Measurements from ENCODE around the gene CLCN6. TPM values are rescaled to one million over a fixed set of nuclear protein-coding genes. Genes with fewer than 3 reads are reported as not detected.

The CLCN6 gene
- total RNA-seq, 3 donors from 2014 or later: 14.6 to 21.1 (median 16.7) TPM

- Histone ChIP-seq H3K27ac (no peak overlapping the region), H3K4me1 (no peaks in the 10 kb centered on the region), H3K4me3 (no peak overlapping the region), H3K27me3 (no peaks in the 10 kb centered on the region), H3K36me3 (peaks cover 3% of the 10 kb centered on the region), H3K9me3 (no peaks in the 10 kb centered on the region)
- no peak for DNase-seq (ENCODE audit: low spot score in 2 of 2)
- TF ChIP-seq POLR2AphosphoS5 (IDR thresholded peaks at IDR 0.05): no peak
- no peak for TF ChIP-seq POLR2A (IDR thresholded peaks at IDR 0.05)
- TF ChIP-seq, protein P1, sequence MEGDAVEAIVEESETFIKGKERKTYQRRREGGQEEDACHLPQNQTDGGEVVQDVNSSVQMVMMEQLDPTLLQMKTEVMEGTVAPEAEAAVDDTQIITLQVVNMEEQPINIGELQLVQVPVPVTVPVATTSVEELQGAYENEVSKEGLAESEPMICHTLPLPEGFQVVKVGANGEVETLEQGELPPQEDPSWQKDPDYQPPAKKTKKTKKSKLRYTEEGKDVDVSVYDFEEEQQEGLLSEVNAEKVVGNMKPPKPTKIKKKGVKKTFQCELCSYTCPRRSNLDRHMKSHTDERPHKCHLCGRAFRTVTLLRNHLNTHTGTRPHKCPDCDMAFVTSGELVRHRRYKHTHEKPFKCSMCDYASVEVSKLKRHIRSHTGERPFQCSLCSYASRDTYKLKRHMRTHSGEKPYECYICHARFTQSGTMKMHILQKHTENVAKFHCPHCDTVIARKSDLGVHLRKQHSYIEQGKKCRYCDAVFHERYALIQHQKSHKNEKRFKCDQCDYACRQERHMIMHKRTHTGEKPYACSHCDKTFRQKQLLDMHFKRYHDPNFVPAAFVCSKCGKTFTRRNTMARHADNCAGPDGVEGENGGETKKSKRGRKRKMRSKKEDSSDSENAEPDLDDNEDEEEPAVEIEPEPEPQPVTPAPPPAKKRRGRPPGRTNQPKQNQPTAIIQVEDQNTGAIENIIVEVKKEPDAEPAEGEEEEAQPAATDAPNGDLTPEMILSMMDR (IDR thresholded peaks at IDR 0.05): no peak
- intact Hi-C loops (cut with DNase I; ENCODE audit: low total_unique reads): no loop called here
These were observed 27.5 kb downstream of the CLCN6 start for GRCh38 chr1:11833497-11833896.

DNA sequence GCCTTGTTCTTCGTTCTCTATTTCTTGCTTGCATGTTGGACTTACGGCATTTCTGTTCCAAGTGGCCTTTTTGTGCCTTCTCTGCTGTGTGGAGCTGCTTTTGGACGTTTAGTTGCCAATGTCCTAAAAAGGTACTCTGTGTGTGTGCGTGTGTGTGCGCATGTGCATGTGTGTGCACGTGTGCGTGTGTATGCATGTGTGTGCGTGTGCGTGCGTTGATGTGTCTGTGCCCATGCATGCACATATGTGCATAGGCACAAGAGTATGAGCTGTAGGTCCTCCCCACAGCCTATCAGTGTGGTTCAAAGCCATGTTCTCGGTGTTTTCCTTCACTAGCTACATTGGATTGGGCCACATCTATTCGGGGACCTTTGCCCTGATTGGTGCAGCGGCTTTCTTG is 27.9 kb downstream of the CLCN6 start:
- Histone ChIP-seq H3K9me3 (no peaks in the 10 kb centered on the region), H3K27ac (no peak overlapping the region), H3K4me3 (no peak overlapping the region), H3K4me1 (no peaks in the 10 kb centered on the region), H3K27me3 (no peaks in the 10 kb centered on the region), H3K36me3 (peaks cover 3% of the 10 kb centered on the region)
- intact Hi-C loops (cut with DNase I; ENCODE audit: low total_unique reads): no loop called here
- TF ChIP-seq POLR2AphosphoS5 (IDR thresholded peaks at IDR 0.05): no peak
- TF ChIP-seq, protein P1 (IDR thresholded peaks at IDR 0.05): no peak
- DNase-seq (ENCODE audit: low spot score in 2 of 2): no peak

DNA sequence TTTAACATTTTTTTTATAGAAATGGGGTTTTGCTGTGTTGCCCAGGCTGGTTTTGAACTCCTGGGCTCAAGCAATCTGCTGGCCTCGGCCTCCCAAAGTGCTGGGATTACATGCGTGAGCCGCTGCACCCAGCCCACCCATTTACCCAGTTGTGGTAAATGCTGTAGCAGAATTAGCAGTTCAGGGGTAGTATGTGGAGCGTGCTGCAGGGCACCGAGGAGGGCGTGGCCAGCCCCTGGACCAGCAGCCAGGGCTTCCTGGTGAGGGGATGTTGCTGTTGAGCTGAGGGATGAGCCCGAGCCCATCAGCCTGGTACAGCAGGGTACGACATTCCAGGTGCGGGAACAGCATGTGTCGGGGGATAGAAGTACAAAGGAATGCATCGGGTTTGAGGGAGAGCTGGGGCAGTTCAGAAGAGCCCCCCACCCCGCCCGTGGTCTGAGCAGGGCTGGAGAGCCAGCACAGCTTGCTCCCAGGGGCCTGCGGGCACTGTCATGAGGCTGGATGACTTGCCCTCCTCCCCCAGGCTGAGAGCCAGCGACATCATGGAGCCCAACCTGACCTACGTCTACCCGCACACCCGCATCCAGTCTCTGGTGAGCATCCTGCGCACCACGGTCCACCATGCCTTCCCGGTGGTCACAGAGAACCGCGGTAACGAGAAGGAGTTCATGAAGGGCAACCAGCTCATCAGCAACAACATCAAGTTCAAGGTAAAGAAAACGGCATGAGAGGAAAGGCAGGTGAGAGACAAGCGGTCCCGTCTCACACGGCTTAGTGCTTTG is 29.6 kb downstream of the CLCN6 start:
- no peak for DNase-seq (ENCODE audit: low spot score in 2 of 2)
- intact Hi-C loops (cut with DNase I; ENCODE audit: low total_unique reads): no loop called here
- Histone ChIP-seq H3K4me3 (no peak overlapping the region), H3K4me1 (no peaks in the 10 kb centered on the region), H3K9me3 (no peaks in the 10 kb centered on the region), H3K27ac (no peak overlapping the region), H3K36me3 (no peaks in the 10 kb centered on the region), H3K27me3 (no peaks in the 10 kb centered on the region)
- TF ChIP-seq POLR2AphosphoS5 (IDR thresholded peaks at IDR 0.05): no peak

DNA sequence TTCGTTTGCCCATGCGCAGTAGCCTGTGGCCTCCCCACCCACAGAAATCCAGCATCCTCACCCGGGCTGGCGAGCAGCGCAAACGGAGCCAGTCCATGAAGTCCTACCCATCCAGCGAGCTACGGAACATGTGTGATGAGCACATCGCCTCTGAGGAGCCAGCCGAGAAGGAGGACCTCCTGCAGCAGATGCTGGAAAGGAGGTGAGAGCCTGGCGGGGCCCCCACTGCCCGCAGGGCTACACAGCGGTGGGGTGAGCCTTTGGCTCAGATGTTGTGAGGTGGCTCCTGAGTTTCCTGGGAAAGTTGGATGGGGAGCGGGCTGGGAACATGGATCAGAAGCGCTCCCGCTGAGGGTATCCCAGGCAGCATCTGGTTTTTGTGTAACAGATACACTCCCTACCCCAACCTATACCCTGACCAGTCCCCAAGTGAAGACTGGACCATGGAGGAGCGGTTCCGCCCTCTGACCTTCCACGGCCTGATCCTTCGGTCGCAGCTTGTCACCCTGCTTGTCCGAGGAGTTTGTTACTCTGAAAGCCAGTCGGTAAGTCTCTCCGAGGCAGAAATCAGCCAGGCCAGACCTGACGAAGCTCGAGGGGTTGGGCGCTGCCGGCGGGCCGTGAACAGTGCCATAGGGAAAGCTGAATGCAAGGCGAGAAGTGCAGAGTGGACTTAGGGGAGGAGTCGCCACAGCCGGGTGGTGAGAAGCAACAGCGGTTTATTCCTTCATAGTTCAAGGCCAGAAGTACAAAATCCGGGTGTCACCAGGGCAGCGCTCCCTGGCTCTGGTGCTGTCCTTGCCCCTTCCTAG is 31.2 kb downstream of the CLCN6 start:
- H3K36me3 ChIP-seq: peaks cover 9% of the 10 kb centered on the region
- H3K27ac ChIP-seq: no peak overlapping the region
- TF ChIP-seq POLR2A (IDR thresholded peaks at IDR 0.05) (no peak), POLR2AphosphoS5 (IDR thresholded peaks at IDR 0.05) (no peak)
- TF ChIP-seq, protein P1 (IDR thresholded peaks at IDR 0.05): no peak
- H3K27me3 ChIP-seq: no peaks in the 10 kb centered on the region
- no peak for DNase-seq (ENCODE audit: low spot score in 2 of 2)
- no peaks in the 10 kb centered on the region for H3K9me3 ChIP-seq
- intact Hi-C loops (cut with DNase I; ENCODE audit: low total_unique reads): no loop called here
- no peaks in the 10 kb centered on the region for H3K4me1 ChIP-seq
- H3K4me3 ChIP-seq: no peak overlapping the region

GRCh38 chr1:11837767-11838348 is 31.9 kb downstream of the CLCN6 start:
- Histone ChIP-seq H3K27me3 (no peaks in the 10 kb centered on the region), H3K36me3 (peaks cover 9% of the 10 kb centered on the region), H3K4me1 (no peaks in the 10 kb centered on the region), H3K27ac (no peak overlapping the region), H3K4me3 (no peak overlapping the region), H3K9me3 (no peaks in the 10 kb centered on the region)
- intact Hi-C loops (cut with DNase I; ENCODE audit: low total_unique reads): no loop called here
- TF ChIP-seq, protein P1 (IDR thresholded peaks at IDR 0.05): no peak
- no peak for TF ChIP-seq POLR2A (IDR thresholded peaks at IDR 0.05)
- no peak for TF ChIP-seq POLR2AphosphoS5 (IDR thresholded peaks at IDR 0.05)
- no peak for DNase-seq (ENCODE audit: low spot score in 2 of 2)
